Mesothelial cell of epicardium (in vitro differentiated cells): ENCODE data around the gene HS2ST1. TPM values are rescaled to one million over a fixed set of nuclear protein-coding genes. Genes with fewer than 3 reads are reported as not detected.
A peak's percentile ranks its signal among the peaks of the same experiment; 100 is the strongest.

ENCODE experiments used
- DNase-seq, 2 experiments: peaks; one replicate each; pipeline ENCODE4 v3.0.0; 2021; ENCODE audit warnings: low spot score in 2 of 2; ENCODE audit not compliant: unreplicated experiment in 2 of 2
- H3K27ac Mint-ChIP-seq: 2 replicates; pipeline ENCODE4 v1.8.0; 2021; ENCODE audit warnings: mixed read lengths
- H3K27me3 Mint-ChIP-seq: 2 replicates; pipeline ENCODE4 v1.8.0; 2021; ENCODE audit warnings: low read depth, mixed read lengths
- H3K36me3 Mint-ChIP-seq: 2 replicates; pipeline ENCODE4 v1.8.0; 2021; ENCODE audit warnings: mixed read lengths
- H3K4me1 Mint-ChIP-seq: 2 replicates; pipeline ENCODE4 v1.8.0; 2021; ENCODE audit warnings: mixed read lengths
- H3K4me3 Mint-ChIP-seq: 2 replicates; pipeline ENCODE4 v1.8.0; 2021; ENCODE audit warnings: mild to moderate bottlenecking, moderate library complexity, mixed read lengths
- H3K9me3 Mint-ChIP-seq: 2 replicates; pipeline ENCODE4 v1.8.0; 2021; ENCODE audit warnings: mixed read lengths
- CTCF ChIP-seq: fragments of 200-600 bp; sonication (generic); IDR thresholded peaks from one replicate; pipeline ENCODE4 v1.5.0; 2021; ENCODE audit warnings: antibody characterized with exemption; ENCODE audit not compliant: unreplicated experiment
- total RNA-seq: library from RNA; stranded (reverse); gene quantifications from 3 replicates; pipeline ENCODE4 v1.2.1, GENCODE V29; 2021

HS2ST1 gene
- total RNA-seq, 1 donor from 2014 or later = 40.2 TPM

DNA sequence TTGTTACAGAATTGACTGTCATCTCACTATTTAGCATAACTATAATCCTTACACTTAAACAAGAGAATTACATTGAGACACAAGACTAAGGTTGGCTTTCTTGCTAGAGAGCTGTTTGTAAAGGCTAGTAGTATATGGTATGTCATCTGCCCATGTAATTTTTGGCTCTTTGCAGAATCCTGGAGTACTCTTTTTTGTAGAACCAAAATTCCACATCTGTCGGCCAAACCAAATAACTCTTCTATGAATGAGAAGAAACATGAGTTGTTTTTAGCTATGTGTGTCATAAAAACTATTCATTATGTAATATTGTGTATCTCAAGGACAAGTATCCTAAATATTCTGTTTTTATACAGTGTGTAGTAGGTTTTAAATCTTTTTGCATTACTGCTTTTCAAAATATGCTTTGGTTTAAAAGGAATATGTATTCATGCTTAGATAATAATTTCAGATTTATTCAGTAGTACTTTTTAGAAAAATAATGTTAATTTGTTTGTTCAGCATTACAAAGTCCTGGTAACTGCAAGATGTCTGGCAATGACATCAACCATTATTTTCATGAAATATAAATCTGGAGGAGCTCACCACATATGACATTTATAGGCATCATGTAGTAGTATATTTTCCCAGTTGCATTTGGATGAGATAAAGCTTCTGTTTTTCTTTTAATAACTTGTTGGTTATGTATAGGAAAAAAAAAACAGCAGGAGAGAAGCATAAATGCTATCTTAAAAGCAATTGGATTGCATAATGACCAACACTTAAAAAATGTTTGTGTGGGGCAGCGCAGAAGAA is 159.8 kb downstream of the HS2ST1 start:
- Mint-ChIP-seq H3K4me3 (no peak overlapping the region), H3K27me3 (no peaks in the 10 kb centered on the region), H3K9me3 (no peaks in the 10 kb centered on the region), H3K27ac (peak overlapping the region; percentile 47), H3K36me3 (no peaks in the 10 kb centered on the region), H3K4me1 (peaks cover 35% of the 10 kb centered on the region)
- no peak for TF ChIP-seq CTCF
- DNase-seq = no peak

GRCh38 chr1:87077959-87078639 is 163.7 kb downstream of the HS2ST1 start:
- peak overlapping the region; percentile 71 for H3K27ac Mint-ChIP-seq
- H3K9me3 Mint-ChIP-seq = no peaks in the 10 kb centered on the region
- DNase-seq = no peak
- no peaks in the 10 kb centered on the region for H3K27me3 Mint-ChIP-seq
- no peak for TF ChIP-seq CTCF
- H3K4me1 Mint-ChIP-seq = peaks cover 37% of the 10 kb centered on the region
- no peak overlapping the region for H3K4me3 Mint-ChIP-seq
- no peaks in the 10 kb centered on the region for H3K36me3 Mint-ChIP-seq

- TF ChIP-seq CTCF = peak; percentile 69
- Mint-ChIP-seq H3K27ac (no peak overlapping the region), H3K4me3 (no peak overlapping the region), H3K4me1 (peaks cover 10% of the 10 kb centered on the region), H3K9me3 (no peaks in the 10 kb centered on the region), H3K27me3 (no peaks in the 10 kb centered on the region), H3K36me3 (no peaks in the 10 kb centered on the region)
- no peak for DNase-seq
Observed at GRCh38 chr1:87084244-87084836, 169.9 kb downstream of the HS2ST1 start.

DNA sequence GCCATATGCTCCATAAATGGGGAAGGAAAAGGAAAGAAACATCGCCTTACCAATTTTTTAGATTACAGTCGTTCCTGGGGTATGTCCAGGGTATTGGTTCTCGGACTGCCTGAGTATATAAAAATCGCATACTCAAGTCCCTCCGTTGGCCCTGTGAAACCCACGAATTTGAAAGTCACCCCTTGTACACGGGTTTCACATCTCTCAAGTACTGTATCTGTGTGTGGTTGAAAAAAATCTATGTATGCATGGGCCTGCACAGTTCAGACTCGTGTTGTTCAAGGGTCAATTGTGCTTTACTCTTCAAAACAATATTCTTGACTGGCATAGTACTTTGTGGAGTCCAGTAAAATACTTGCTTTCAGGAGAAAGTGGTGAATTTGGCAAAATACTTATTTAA is 171.7 kb downstream of the HS2ST1 start:
- DNase-seq = no peak
- no peak for TF ChIP-seq CTCF
- Mint-ChIP-seq H3K27ac (no peak overlapping the region), H3K27me3 (no peaks in the 10 kb centered on the region), H3K9me3 (no peaks in the 10 kb centered on the region), H3K4me3 (no peak overlapping the region), H3K36me3 (no peaks in the 10 kb centered on the region), H3K4me1 (peaks cover 10% of the 10 kb centered on the region)

DNA sequence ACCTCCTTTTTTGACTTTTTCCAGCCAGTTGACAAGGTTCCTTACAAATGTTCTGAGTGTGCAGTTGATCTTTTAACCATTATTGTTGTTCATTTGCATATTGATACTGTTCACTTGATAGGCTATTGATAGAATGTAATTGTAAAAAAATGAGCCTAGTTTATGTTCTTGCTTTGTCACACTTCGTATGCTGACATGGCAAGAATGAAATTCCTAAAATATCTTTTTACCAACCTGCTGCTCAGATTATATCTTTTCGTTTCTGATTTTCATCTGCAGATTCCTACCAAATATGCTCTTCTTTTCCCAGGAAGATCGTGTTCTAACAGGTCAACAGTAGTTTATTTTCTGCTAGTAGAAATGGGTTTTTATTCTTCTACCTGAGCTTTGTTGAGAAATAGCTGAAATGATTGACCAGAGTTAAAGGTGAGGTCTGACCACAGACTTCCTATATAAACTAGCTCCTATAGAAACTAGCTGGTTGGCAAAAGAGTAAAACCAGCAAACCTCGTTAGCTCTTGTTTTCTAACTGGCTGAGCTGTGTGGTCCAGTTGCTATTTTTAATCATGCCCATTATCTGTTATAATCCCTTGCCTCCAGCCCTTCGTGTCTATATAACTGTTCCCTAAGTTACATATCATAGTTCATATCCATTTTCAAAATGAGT is 174.8 kb downstream of the HS2ST1 start:
- no peaks in the 10 kb centered on the region for H3K36me3 Mint-ChIP-seq
- no peaks in the 10 kb centered on the region for H3K27me3 Mint-ChIP-seq
- no peak overlapping the region for H3K27ac Mint-ChIP-seq

More for the DNA sequence above, 174.8 kb downstream of the HS2ST1 start:
- Mint-ChIP-seq H3K4me1 (peaks cover 9% of the 10 kb centered on the region), H3K4me3 (no peak overlapping the region), H3K9me3 (no peaks in the 10 kb centered on the region)
- no peak for DNase-seq
- no peak for TF ChIP-seq CTCF
